ENCODE measurements around the gene BTG1. TPM values are rescaled to one million over a fixed set of nuclear protein-coding genes. Genes with fewer than 3 reads are reported as not detected.

BTG1 gene
- total and polyA plus RNA-seq, 4 donors = 13.7 to 107 (median 28.9) TPM

DNA sequence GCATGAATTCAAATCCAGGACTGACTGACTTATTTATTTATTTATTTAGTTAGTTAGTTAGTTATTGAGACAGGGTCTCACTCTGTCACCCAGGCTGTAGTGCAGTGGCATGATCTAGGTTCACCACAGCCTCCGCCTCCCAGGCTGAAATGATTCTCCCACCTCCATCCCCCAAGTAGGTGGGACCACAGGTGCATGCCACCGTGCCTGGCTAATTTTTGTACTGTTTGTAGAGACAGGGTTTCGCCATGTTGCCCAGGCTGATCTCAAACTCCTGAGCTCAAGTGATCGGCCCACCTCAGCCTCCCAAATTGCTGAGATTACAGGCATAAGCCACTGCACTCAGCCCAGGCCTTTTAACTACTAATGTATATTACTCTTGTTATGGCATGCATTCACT is 36.0 kb downstream of the BTG1 start:
- no peaks in the 10 kb centered on the region for H3K36me3 ChIP-seq (ENCODE audit: control insufficient read depth in 4 of 4, insufficient read depth in 3 of 4, low read depth in 1 of 4, low read length in 3 of 4)
- H3K9ac ChIP-seq (ENCODE audit: low read depth in 1 of 2, low read length in 2 of 2) = no peak overlapping the region
- peaks cover 0 to 2% (median 0%) of the 10 kb centered on the region in 4 donors for H3K4me1 ChIP-seq (ENCODE audit: control insufficient read depth in 4 of 4, insufficient read depth in 4 of 4, low read length in 3 of 4)
- TF ChIP-seq RXRA (IDR thresholded peaks at IDR 0.05) = no peak
- TF ChIP-seq, protein P1, sequence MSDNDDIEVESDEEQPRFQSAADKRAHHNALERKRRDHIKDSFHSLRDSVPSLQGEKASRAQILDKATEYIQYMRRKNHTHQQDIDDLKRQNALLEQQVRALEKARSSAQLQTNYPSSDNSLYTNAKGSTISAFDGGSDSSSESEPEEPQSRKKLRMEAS (IDR thresholded peaks at IDR 0.05) = no peak
- TF ChIP-seq, protein P2, sequence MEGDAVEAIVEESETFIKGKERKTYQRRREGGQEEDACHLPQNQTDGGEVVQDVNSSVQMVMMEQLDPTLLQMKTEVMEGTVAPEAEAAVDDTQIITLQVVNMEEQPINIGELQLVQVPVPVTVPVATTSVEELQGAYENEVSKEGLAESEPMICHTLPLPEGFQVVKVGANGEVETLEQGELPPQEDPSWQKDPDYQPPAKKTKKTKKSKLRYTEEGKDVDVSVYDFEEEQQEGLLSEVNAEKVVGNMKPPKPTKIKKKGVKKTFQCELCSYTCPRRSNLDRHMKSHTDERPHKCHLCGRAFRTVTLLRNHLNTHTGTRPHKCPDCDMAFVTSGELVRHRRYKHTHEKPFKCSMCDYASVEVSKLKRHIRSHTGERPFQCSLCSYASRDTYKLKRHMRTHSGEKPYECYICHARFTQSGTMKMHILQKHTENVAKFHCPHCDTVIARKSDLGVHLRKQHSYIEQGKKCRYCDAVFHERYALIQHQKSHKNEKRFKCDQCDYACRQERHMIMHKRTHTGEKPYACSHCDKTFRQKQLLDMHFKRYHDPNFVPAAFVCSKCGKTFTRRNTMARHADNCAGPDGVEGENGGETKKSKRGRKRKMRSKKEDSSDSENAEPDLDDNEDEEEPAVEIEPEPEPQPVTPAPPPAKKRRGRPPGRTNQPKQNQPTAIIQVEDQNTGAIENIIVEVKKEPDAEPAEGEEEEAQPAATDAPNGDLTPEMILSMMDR (IDR thresholded peaks at IDR 0.05; ENCODE audit: low read depth, low read length, missing input control) = no peak
- H3K4me3 ChIP-seq (ENCODE audit: low read depth in 1 of 3, low read length in 3 of 3) = no peak overlapping the region
- 93% methylated on average over 4 of the region's 4 CpGs for WGBS
- H3K9me3 ChIP-seq (ENCODE audit: control insufficient read depth in 4 of 4, low read length in 3 of 4) = no peaks in the 10 kb centered on the region
- DNase-seq (ENCODE audit: low spot score) = no peak
- H3K27ac ChIP-seq (ENCODE audit: low read depth in 1 of 2, low read length in 2 of 2) = no peak overlapping the region
- no peaks in the 10 kb centered on the region for H3K27me3 ChIP-seq (ENCODE audit: control insufficient read depth in 4 of 4, insufficient read depth in 4 of 4, low read length in 3 of 4)

DNA sequence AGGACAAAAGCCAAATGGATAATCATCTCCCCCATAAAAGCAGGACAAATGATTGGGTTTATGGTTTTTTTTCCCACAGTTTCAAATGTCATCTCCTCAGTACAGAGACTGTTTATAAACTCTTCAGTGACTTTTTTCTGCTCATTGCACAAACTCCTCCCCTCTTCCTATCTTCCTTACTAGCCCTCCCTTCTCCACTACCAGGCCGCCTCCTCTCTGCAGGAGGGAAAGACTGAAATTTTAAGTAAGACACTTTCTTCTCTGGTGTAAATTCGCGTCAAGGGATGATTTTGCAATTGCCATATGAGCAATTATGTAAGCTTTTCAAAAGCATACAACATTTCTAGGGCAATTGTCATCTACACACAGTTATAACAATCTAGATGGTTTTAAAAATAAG is 37.0 kb downstream of the BTG1 start:
- WGBS = 56% methylated on average over 3 of the region's 3 CpGs
- TF ChIP-seq, protein P3, sequence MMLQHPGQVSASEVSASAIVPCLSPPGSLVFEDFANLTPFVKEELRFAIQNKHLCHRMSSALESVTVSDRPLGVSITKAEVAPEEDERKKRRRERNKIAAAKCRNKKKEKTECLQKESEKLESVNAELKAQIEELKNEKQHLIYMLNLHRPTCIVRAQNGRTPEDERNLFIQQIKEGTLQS (IDR thresholded peaks at IDR 0.05) = no peak
- TF ChIP-seq RAD21 (IDR thresholded peaks at IDR 0.05) (peak; percentile 12 to 17), NR2F2 (IDR thresholded peaks at IDR 0.05) (no peak)
- Histone ChIP-seq H3K9ac (ENCODE audit: low read depth in 1 of 2, low read length in 2 of 2) (no peak overlapping the region), H3K27me3 (ENCODE audit: control insufficient read depth in 4 of 4, insufficient read depth in 4 of 4, low read length in 3 of 4) (no peaks in the 10 kb centered on the region), H3K4me1 (ENCODE audit: control insufficient read depth in 4 of 4, insufficient read depth in 4 of 4, low read length in 3 of 4) (peaks cover 0 to 2% (median 0%) of the 10 kb centered on the region in 4 donors), H3K4me3 (ENCODE audit: low read depth in 1 of 3, low read length in 3 of 3) (no peak overlapping the region), H3K36me3 (ENCODE audit: control insufficient read depth in 4 of 4, insufficient read depth in 3 of 4, low read depth in 1 of 4, low read length in 3 of 4) (no peaks in the 10 kb centered on the region), H3K27ac (ENCODE audit: low read depth in 1 of 2, low read length in 2 of 2) (no peak overlapping the region), H3K9me3 (ENCODE audit: control insufficient read depth in 4 of 4, low read length in 3 of 4) (no peaks in the 10 kb centered on the region)
- DNase-seq (ENCODE audit: low spot score) = no peak

DNA sequence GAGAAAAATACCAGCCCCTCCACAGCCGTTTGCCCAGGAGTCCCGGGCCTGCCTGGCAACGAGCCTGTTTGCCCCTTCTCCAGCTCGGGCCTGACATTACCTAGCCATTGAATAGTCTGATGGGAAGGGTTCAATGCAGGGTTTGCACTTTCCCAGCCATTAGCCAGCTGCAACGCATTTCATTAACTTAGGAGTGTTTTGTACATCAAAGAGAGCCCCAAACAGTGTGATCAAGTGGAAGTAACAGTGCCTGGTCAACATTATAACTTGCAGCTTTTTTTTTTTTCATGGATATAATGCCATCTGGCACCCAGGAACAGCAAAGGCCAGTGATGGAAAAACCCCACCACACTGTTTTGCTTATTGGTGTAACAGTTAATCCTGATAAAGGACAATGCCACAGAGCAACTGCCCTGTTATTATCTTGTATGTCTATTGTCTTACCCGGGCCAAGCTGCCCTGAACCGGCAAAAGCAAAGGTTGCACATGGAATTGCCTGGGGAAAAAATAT is 38.0 kb downstream of the BTG1 start:
- H3K4me3 ChIP-seq (ENCODE audit: low read depth in 1 of 3, low read length in 3 of 3) = no peak overlapping the region
- DNase-seq (ENCODE audit: low spot score) = no peak
- no peaks in the 10 kb centered on the region for H3K27me3 ChIP-seq (ENCODE audit: control insufficient read depth in 4 of 4, insufficient read depth in 4 of 4, low read length in 3 of 4)
- H3K4me1 ChIP-seq (ENCODE audit: control insufficient read depth in 4 of 4, insufficient read depth in 4 of 4, low read length in 3 of 4) = peaks cover 0 to 3% (median 2%) of the 10 kb centered on the region in 4 donors
- no peaks in the 10 kb centered on the region for H3K36me3 ChIP-seq (ENCODE audit: control insufficient read depth in 4 of 4, insufficient read depth in 3 of 4, low read depth in 1 of 4, low read length in 3 of 4)
- TF ChIP-seq, protein P4, sequence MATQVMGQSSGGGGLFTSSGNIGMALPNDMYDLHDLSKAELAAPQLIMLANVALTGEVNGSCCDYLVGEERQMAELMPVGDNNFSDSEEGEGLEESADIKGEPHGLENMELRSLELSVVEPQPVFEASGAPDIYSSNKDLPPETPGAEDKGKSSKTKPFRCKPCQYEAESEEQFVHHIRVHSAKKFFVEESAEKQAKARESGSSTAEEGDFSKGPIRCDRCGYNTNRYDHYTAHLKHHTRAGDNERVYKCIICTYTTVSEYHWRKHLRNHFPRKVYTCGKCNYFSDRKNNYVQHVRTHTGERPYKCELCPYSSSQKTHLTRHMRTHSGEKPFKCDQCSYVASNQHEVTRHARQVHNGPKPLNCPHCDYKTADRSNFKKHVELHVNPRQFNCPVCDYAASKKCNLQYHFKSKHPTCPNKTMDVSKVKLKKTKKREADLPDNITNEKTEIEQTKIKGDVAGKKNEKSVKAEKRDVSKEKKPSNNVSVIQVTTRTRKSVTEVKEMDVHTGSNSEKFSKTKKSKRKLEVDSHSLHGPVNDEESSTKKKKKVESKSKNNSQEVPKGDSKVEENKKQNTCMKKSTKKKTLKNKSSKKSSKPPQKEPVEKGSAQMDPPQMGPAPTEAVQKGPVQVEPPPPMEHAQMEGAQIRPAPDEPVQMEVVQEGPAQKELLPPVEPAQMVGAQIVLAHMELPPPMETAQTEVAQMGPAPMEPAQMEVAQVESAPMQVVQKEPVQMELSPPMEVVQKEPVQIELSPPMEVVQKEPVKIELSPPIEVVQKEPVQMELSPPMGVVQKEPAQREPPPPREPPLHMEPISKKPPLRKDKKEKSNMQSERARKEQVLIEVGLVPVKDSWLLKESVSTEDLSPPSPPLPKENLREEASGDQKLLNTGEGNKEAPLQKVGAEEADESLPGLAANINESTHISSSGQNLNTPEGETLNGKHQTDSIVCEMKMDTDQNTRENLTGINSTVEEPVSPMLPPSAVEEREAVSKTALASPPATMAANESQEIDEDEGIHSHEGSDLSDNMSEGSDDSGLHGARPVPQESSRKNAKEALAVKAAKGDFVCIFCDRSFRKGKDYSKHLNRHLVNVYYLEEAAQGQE (IDR thresholded peaks at IDR 0.05) = no peak
- TF ChIP-seq SP1 (IDR thresholded peaks at IDR 0.05) (no peak), NR2F2 (IDR thresholded peaks at IDR 0.05) (no peak), HNF4A (conservative IDR thresholded peaks at IDR 0.05) (no peak), RXRA (IDR thresholded peaks at IDR 0.05) (no peak), EGR1 (IDR thresholded peaks at IDR 0.05; ENCODE audit: low read depth in 2 of 2) (no peak), HNF4G (IDR thresholded peaks at IDR 0.05) (no peak), GABPA (IDR thresholded peaks at IDR 0.05 in 1 of 2, conservative IDR thresholded peaks at IDR 0.05 in 1 of 2) (no peak), RAD21 (IDR thresholded peaks at IDR 0.05) (no peak), FOXA1 (IDR thresholded peaks at IDR 0.05) (no peak), FOXA2 (IDR thresholded peaks at IDR 0.05) (no peak)
- TF ChIP-seq, protein P2 (IDR thresholded peaks at IDR 0.05; ENCODE audit: low read depth, low read length, missing input control) = no peak
- TF ChIP-seq, protein P3 (IDR thresholded peaks at IDR 0.05) = no peak
- TF ChIP-seq, protein P5, sequence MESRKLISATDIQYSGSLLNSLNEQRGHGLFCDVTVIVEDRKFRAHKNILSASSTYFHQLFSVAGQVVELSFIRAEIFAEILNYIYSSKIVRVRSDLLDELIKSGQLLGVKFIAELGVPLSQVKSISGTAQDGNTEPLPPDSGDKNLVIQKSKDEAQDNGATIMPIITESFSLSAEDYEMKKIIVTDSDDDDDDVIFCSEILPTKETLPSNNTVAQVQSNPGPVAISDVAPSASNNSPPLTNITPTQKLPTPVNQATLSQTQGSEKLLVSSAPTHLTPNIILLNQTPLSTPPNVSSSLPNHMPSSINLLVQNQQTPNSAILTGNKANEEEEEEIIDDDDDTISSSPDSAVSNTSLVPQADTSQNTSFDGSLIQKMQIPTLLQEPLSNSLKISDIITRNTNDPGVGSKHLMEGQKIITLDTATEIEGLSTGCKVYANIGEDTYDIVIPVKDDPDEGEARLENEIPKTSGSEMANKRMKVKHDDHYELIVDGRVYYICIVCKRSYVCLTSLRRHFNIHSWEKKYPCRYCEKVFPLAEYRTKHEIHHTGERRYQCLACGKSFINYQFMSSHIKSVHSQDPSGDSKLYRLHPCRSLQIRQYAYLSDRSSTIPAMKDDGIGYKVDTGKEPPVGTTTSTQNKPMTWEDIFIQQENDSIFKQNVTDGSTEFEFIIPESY (IDR thresholded peaks at IDR 0.05) = no peak
- TF ChIP-seq, protein P1 (IDR thresholded peaks at IDR 0.05) = no peak
- no peak overlapping the region for H3K9ac ChIP-seq (ENCODE audit: low read depth in 1 of 2, low read length in 2 of 2)
- H3K9me3 ChIP-seq (ENCODE audit: control insufficient read depth in 4 of 4, low read length in 3 of 4) = no peaks in the 10 kb centered on the region
- no peak overlapping the region for H3K27ac ChIP-seq (ENCODE audit: low read depth in 1 of 2, low read length in 2 of 2)
- WGBS = 71% methylated on average over 7 of the region's 7 CpGs

Measured in liver (tissue), 9 donors.